Measurements from ENCODE around the gene WWOX.

GRCh38 chr16:79037521-79038373 is 938.3 kb downstream of the WWOX start:
- TF ChIP-seq CTCF (IDR thresholded peaks at IDR 0.05; ENCODE audit: insufficient read depth, low read depth, low read length) (no peak), EZH2 (IDR thresholded peaks at IDR 0.05; ENCODE audit: insufficient read depth, low read length) (no peak)
